Muscle of arm (tissue), 12 donors: ENCODE measurements around the gene OR2A1. TPM values are rescaled to one million over a fixed set of nuclear protein-coding genes. Genes with fewer than 3 reads are reported as not detected.
"Not testable (repeated sequence)": the region's sequence is repeated elsewhere in the genome, so short reads cannot be mapped to it uniquely, and the experiment has no call there.

ENCODE experiments used
- DNase-seq: peaks from one replicate; pipeline ENCODE4 v3.0.0-alpha.2; 2013
- polyA plus RNA-seq, 12 donors: library from polyadenylated mRNA; unstranded; fragments of 120-200 nt; gene quantifications; one replicate each; pipeline ENCODE4 v1.2.1, GENCODE V29; 2013; ENCODE audit not compliant: insufficient read length in 12 of 12

Gene OR2A1
- polyA plus RNA-seq, 12 donors, result 0.08 to 1.4 (median 0.35) TPM; not detected in 5

- not testable (repeated sequence) for DNase-seq
Observed at GRCh38 chr7:144323359-144323758, 11.1 kb downstream of the OR2A1 start.

GRCh38 chr7:144325868-144326267, 13.6 kb downstream of the OR2A1 start:
- not testable (repeated sequence) for DNase-seq

GRCh38 chr7:144330044-144330443, 17.8 kb downstream of the OR2A1 start:
- DNase-seq, result not testable (repeated sequence)

GRCh38 chr7:144331221-144331995, 19.2 kb downstream of the OR2A1 start:
- not testable (repeated sequence) for DNase-seq

- not testable (repeated sequence) for DNase-seq
Observed at GRCh38 chr7:144331996-144332288, 19.7 kb downstream of the OR2A1 start.

- DNase-seq, result not testable (repeated sequence)
Observed at GRCh38 chr7:144348625-144349024, 36.4 kb downstream of the OR2A1 start.

- not testable (repeated sequence) for DNase-seq
Observed at GRCh38 chr7:144351667-144352066, 39.4 kb downstream of the OR2A1 start.

- not testable (repeated sequence) for DNase-seq
Observed at GRCh38 chr7:144355176-144355822, 43.1 kb downstream of the OR2A1 start, which contains the start of gene ARHGEF5. Gene ARHGEF5, plus strand, starts transcription at chr7:144355402. Its CDS starts 7,268 bp downstream, at chr7:144362670.

- not testable (repeated sequence) for DNase-seq
Observed at GRCh38 chr7:144356185-144356584, 44.0 kb downstream of the OR2A1 start.

- DNase-seq, result not testable (repeated sequence)
Observed at GRCh38 chr7:144356860-144357259, 44.6 kb downstream of the OR2A1 start.

GRCh38 chr7:144362061-144362460, 49.8 kb downstream of the OR2A1 start:
- DNase-seq, result not testable (repeated sequence)

GRCh38 chr7:144365523-144365922, 53.3 kb downstream of the OR2A1 start:
- DNase-seq, result not testable (repeated sequence)

- DNase-seq, result not testable (repeated sequence)
Observed at GRCh38 chr7:144367250-144367649, 55.0 kb downstream of the OR2A1 start.

GRCh38 chr7:144369221-144369620, 57.0 kb downstream of the OR2A1 start:
- not testable (repeated sequence) for DNase-seq

Other genes with a start within 250 kb of the OR2A1 start
- gene OR2A25, start 242.6 kb upstream of the OR2A1 start, polyA plus RNA-seq, result not detected
- under 1 TPM in 1 of 12 donors, not detected in 11; 0.04 TPM for gene OR2A12, start 226.1 kb upstream of the OR2A1 start, polyA plus RNA-seq
- not detected for gene OR2A2, start 202.8 kb upstream of the OR2A1 start, polyA plus RNA-seq
- not detected for gene OR2A14, start 189.2 kb upstream of the OR2A1 start, polyA plus RNA-seq
- 1 to 10 TPM in 5 of 12 donors, under 1 TPM in 4, not detected in 3; 0.45 to 5.2 (median 1.1) TPM for gene CTAGE4, start 129.0 kb upstream of the OR2A1 start, polyA plus RNA-seq
- 10 to 100 TPM in 1 of 12 donors, 1 to 10 TPM in 8, under 1 TPM in 2, not detected in 1; 0.82 to 12.9 (median 1.5) TPM for gene ARHGEF35, start 116.6 kb upstream of the OR2A1 start, polyA plus RNA-seq
- gene OR2A42, start 72.8 kb upstream of the OR2A1 start, polyA plus RNA-seq, result 1 to 10 TPM in 2 of 12 donors, under 1 TPM in 8, not detected in 2; 0.07 to 1.3 (median 0.41) TPM
- gene OR2A7, start 47.6 kb upstream of the OR2A1 start, polyA plus RNA-seq, result 1 to 10 TPM in 6 of 12 donors, under 1 TPM in 4, not detected in 2; 0.62 to 7.5 (median 1.5) TPM
- gene CTAGE8, start 43.1 kb upstream of the OR2A1 start, polyA plus RNA-seq, result 1 to 10 TPM in 2 of 12 donors, under 1 TPM in 4, not detected in 6; 0.25 to 2.1 (median 0.36) TPM
- 10 to 100 TPM in 1 of 12 donors, 1 to 10 TPM in 9, not detected in 2; 1.2 to 15.3 (median 2.3) TPM for gene ARHGEF5, start 43.0 kb downstream of the OR2A1 start, polyA plus RNA-seq
- not detected for gene NOBOX, start 91.3 kb downstream of the OR2A1 start, polyA plus RNA-seq